ENCODE results near the gene QRICH1.

DNA sequence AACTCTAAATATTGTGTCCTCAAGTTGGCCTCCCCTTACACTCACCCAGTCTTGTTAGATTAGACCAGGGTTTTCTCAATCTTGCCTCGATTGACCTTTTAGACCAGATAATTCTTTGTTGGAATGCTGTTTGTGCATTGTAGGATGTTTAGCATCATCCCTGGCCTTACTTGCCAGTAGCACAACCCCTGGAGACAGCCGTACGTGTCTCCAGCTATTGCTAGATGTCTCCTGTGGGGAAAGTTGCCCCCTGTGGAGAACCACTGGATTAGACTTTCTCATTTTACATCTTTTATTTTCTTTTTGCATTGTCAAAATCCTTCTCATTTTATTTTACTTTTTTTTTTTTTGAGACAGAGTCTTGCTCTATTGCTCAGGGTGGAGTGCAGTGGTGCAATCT, 84.5 kb downstream of the QRICH1 start:
- TF ChIP-seq CTCF (IDR thresholded peaks at IDR 0.05) (no peak), POLR2A (IDR thresholded peaks at IDR 0.05) (no peak)
